Cerebellar cortex (tissue), 1 donor: ENCODE results near the gene HORMAD2.

Experiments used
- DNase-seq: peaks from one replicate; pipeline ENCODE4 v3.0.0-alpha.2; 2015; ENCODE audit warnings: low spot score

Gene HORMAD2

DNA sequence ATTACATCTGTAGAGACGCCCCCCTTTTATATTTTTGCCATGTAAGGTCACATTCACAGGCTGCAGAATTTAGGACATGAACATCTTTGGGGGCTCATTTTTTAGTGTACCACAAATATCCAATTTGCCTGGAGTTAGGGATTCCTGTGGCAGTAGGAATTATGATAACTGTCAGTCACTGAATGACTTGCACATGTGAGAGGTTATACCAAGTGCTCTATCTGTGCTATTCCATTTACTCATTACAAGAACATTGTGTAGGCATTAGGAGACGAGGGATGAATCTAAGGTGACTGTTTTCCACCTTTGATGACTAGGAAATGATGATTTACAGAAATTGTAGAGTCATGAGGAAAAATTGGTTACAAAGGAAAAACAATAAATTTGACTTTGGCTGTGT lies 87.0 kb downstream of the HORMAD2 start:
- DNase-seq = no peak

GRCh38 chr22:30167734-30168133 lies 87.5 kb downstream of the HORMAD2 start:
- no peak for DNase-seq

- DNase-seq = no peak
Observed at GRCh38 chr22:30169002-30169401, 88.7 kb downstream of the HORMAD2 start.

DNA sequence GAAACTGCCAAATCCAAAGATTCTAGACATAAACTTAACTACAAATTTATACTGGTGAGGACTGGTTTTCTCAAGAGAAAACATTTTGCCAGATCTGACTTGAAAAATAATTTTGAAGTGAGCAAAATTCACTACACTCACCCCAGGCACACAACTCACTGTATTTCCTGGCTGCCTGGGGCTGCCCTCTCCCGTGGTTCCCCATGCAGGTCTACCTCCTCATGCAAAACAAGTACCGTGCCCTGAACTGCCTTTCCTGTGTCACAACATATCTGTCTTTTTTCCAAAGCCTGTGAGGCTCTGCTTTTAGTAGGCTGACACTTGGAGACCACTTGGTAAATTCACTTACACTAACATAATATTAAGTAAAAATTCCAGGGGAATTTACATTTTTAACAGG lies 89.9 kb downstream of the HORMAD2 start:
- no peak for DNase-seq

GRCh38 chr22:30171008-30171407 lies 90.7 kb downstream of the HORMAD2 start:
- no peak for DNase-seq

- DNase-seq = no peak
Observed at GRCh38 chr22:30175690-30176288, 95.5 kb downstream of the HORMAD2 start.

DNA sequence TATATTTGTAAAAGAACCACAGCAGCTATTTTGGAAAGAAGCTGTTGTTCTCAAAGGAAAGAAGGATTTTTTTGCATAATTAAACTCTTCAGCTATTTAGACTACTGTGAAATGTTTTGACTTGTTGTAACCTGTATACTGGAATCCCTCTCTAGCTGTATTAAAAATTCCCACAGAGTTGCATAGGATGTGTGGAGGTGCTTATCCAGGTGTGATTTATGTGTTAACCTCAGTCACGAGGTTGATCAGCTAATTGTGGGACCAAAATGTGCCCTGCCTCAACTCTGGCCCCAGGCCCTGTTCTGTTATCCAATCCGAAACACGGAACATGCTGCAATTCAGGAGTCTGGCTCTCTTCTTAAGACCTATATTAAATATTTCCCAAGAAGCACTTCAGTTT lies 96.2 kb downstream of the HORMAD2 start:
- no peak for DNase-seq

DNA sequence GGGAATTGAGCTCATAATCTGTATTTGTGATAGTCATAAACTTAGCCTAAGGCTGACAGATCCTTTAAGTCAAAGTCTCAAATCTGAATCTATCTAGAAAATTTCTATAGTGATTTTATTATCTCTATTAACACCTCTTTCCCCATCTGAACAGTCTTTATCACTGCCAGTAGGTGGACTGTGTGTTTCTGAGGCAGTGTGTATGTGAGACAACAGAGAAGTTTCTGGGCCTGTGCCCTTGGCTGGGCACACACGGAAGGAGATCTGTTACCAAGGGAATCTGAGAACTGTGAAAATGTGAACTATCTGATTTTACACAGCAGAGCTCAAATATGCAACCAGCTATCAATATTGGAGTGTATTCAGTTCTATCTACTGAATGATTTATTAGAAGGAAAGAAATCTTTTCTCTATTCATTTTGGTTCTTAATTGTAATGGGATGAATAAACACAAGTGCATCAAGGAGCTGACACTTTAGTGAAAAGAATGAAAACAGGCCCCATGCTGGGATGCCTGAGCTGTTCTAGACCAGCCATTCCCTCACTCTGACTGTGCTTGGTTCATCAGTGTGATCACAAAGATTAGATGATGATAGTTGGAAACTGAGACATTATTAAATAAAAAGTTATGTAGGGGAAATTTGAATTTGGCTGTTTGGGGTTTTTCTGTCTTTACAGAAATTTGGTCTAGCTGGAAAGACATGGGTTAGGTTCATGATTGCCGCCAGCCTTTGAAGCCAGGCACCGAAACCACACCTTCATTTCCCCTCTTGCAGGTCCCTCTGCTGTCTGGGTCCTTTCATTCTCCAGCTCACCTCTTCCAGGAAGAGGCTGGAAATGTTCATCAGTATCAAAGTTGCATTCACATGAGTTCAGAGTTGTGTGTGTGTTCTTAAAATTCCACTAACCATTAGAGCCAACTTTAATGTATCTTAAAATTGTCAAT lies 98.2 kb downstream of the HORMAD2 start:
- DNase-seq = peak; percentile 20

DNA sequence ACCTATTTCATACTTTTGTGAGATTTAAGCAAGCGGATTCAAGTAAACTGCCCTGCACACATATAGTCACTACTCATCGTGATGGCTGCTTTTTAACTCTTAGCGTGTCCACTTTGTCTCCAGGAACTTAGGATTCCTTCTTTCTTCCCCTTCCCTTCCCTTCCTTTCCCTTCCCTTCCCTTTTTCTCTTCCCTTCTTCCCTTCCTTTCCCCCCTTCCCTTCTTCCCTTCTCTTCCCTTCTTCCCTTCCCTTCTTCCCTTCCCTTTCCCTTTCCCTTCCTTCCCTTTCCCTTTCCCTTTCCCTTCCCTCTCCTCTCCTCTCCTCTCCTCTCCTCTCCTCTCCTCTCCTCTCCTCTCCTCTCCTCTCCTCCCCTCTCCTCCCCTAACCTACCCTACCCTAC lies 100.4 kb downstream of the HORMAD2 start:
- no peak for DNase-seq

- no peak for DNase-seq
Observed at GRCh38 chr22:30181459-30182349, 101.4 kb downstream of the HORMAD2 start.

- no peak for DNase-seq
Observed at GRCh38 chr22:30182350-30182745, 102.1 kb downstream of the HORMAD2 start.

DNA sequence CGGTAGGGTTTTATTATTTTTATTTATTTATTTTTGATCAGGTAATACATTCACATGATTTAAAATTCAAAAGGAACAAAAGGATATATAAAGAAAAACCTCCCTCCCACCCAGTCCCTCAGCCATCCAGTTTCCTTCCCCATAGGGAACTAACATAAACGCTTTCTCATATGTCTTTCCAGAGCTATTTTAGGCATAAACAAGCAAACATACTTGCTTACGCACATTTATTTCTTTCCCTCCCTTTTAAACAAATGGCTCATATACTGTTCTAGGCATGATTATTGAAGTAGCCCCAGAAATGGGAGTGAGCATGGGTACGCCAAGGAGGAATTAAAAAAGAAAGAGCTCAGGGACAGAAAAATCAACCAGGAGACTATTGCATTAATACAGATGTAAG lies 102.6 kb downstream of the HORMAD2 start:
- no peak for DNase-seq

- DNase-seq = no peak
Observed at GRCh38 chr22:30183271-30183670, 103.0 kb downstream of the HORMAD2 start.

GRCh38 chr22:30183861-30184278 lies 103.6 kb downstream of the HORMAD2 start:
- no peak for DNase-seq

DNA sequence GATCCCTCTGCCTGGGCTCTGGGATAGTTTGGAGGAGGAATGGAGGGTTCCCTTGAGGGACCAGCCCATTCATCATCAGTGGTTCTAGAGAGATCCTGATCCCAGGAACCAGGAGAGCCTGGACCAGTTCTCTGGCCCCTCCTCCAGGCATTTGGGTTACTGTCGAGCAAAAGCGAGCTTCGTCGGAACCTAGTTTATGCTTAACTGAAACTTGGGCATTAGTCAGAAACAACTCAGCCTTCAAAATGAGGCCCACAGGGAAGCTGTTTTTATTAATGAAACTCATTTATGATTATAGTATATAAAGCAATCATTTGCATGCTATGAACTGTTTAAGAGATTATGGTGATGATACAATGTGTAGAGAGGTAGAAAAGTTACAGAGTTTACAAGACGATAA lies 104.9 kb downstream of the HORMAD2 start:
- DNase-seq = no peak

DNA sequence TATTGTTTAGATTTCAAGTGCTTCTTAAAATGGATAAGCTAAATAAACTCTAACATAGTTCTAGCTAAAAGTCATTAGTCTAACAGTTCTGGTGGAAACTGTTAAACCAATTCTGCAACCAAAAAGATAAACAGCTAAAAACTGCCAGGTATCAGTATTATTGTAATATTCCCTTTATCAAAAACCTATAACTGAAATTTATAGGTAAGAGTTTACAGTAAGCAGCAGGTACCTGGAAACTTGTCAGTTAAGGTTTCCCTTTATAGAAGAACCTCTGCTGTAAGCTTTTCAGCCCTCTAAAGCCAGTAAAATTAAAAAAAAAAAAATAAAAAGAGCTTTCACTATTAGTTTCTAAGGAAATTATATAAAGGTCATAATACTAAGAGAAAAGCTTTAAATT lies 105.3 kb downstream of the HORMAD2 start:
- DNase-seq = no peak

DNA sequence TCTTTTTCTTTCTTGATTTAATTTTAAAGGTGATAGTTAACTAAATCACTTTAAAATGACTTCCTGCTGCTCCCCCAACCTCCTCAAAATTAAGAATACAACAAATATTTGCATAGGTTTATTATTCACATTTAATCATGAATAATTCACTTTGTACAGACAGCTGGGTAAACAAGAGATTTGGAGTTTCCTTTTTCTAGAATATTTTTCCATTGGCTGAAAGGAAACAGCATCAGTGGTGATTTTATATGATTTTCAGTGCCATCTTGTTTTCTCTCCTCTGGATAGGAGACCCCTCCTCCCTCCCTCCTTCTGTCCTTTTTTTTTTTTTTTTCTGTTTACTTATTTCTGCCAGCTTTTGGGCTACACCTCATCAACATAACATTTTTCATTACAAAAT lies 105.8 kb downstream of the HORMAD2 start:
- no peak for DNase-seq

GRCh38 chr22:30186510-30186909 lies 106.2 kb downstream of the HORMAD2 start:
- no peak for DNase-seq

GRCh38 chr22:30187094-30187493 lies 106.8 kb downstream of the HORMAD2 start:
- no peak for DNase-seq

GRCh38 chr22:30187529-30188407 lies 107.5 kb downstream of the HORMAD2 start:
- no peak for DNase-seq

GRCh38 chr22:30188911-30189310 lies 108.6 kb downstream of the HORMAD2 start:
- DNase-seq = no peak
